Neural progenitor cell (in vitro differentiated cells): ENCODE data around the gene SSBP3. TPM values are rescaled to one million over a fixed set of nuclear protein-coding genes. Genes with fewer than 3 reads are reported as not detected.
A peak's percentile ranks its signal among the peaks of the same experiment; 100 is the strongest.

ENCODE experiments used
- DNase-seq: peaks from one replicate; pipeline ENCODE4 v3.0.0-alpha.2; 2016; ENCODE audit warnings: low spot score
- H2AFZ ChIP-seq: fragments of 200-600 bp; sonication (generic); replicated peaks from 2 replicates; pipeline ENCODE4 v1.6.1; 2016; ENCODE audit warnings: antibody characterized with exemption
- H3F3A ChIP-seq: fragments of 200-600 bp; sonication (generic); 2 replicates; pipeline ENCODE4 v1.6.1; 2016; ENCODE audit warnings: antibody characterized with exemption, low read depth
- H3K27ac ChIP-seq: fragments of 200-600 bp; sonication (generic); 2 replicates; pipeline ENCODE4 v1.5.1; 2016; ENCODE audit warnings: mild to moderate bottlenecking
- H3K27me3 ChIP-seq: fragments of 200-600 bp; sonication (generic); 2 replicates; pipeline ENCODE4 v1.6.1; 2016; ENCODE audit warnings: mild to moderate bottlenecking, moderate library complexity
- H3K36me3 ChIP-seq: fragments of 200-600 bp; sonication (generic); 2 replicates; pipeline ENCODE4 v1.5.1; 2016
- H3K4me1 ChIP-seq: fragments of 200-600 bp; sonication (generic); 2 replicates; pipeline ENCODE4 v1.6.1; 2016; ENCODE audit warnings: mixed run types
- H3K4me2 ChIP-seq: fragments of 200-600 bp; sonication (generic); 2 replicates; pipeline ENCODE4 v1.6.1; 2016
- H3K4me3 ChIP-seq: fragments of 200-600 bp; sonication (generic); 2 replicates; pipeline ENCODE4 v1.5.1; 2016
- H3K79me2 ChIP-seq: fragments of 200-600 bp; sonication (generic); 2 replicates; pipeline ENCODE4 v1.6.1; 2016; ENCODE audit warnings: low read depth
- H3K9ac ChIP-seq: fragments of 200-600 bp; sonication (generic); 2 replicates; pipeline ENCODE4 v1.6.1; 2016
- H3K9me3 ChIP-seq: fragments of 200-600 bp; sonication (generic); 2 replicates; pipeline ENCODE4 v1.5.1; 2016; ENCODE audit warnings: low read depth
- H4K20me1 ChIP-seq: fragments of 200-600 bp; sonication (generic); 2 replicates; pipeline ENCODE4 v1.6.1; 2016; ENCODE audit warnings: low read depth
- H3K27ac Mint-ChIP-seq: 3 replicates; pipeline ENCODE4 v1.8.0; 2021; ENCODE audit warnings: mixed read lengths
- H3K27me3 Mint-ChIP-seq: 2 replicates; pipeline ENCODE4 v1.8.0; 2022; ENCODE audit warnings: low read depth, mild to moderate bottlenecking, inconsistent platforms, moderate library complexity, mixed read lengths; ENCODE audit not compliant: insufficient read depth
- H3K36me3 Mint-ChIP-seq: 3 replicates; pipeline ENCODE4 v1.8.0; 2021; ENCODE audit warnings: mixed read lengths
- H3K4me1 Mint-ChIP-seq: 3 replicates; pipeline ENCODE4 v1.8.0; 2021; ENCODE audit warnings: mixed read lengths
- H3K4me3 Mint-ChIP-seq: 3 replicates; pipeline ENCODE4 v1.8.0; 2021; ENCODE audit warnings: mild to moderate bottlenecking, moderate library complexity, mixed read lengths
- H3K9me3 Mint-ChIP-seq: 3 replicates; pipeline ENCODE4 v1.8.0; 2020; ENCODE audit warnings: mixed read lengths
- EZH2 ChIP-seq: fragments of 200-600 bp; sonication (generic); IDR thresholded peaks from 2 replicates; pipeline ENCODE4 v1.6.1; 2017; ENCODE audit warnings: antibody characterized with exemption, mild to moderate bottlenecking, moderate library complexity
- EZH2phosphoT487 ChIP-seq: fragments of 200-600 bp; sonication (generic); IDR thresholded peaks from 2 replicates; pipeline ENCODE4 v1.6.1; 2017; ENCODE audit warnings: antibody characterized with exemption
- total RNA-seq: library from RNA; depleted of rRNA; stranded (reverse); fragments of >200 nt; gene quantifications from 2 replicates; pipeline ENCODE4 v1.2.3, GENCODE V29; 2015; ENCODE audit warnings: low replicate concordance
- TF ChIP-seq, protein P1 (sequence below): fragments of 200-600 bp; sonication (generic); IDR thresholded peaks from 2 replicates; pipeline ENCODE4 v1.5.1; 2017; ENCODE audit warnings: antibody characterized with exemption, mild to moderate bottlenecking

Gene SSBP3
- total RNA-seq, 1 donor from 2014 or later: 53.0 TPM

DNA sequence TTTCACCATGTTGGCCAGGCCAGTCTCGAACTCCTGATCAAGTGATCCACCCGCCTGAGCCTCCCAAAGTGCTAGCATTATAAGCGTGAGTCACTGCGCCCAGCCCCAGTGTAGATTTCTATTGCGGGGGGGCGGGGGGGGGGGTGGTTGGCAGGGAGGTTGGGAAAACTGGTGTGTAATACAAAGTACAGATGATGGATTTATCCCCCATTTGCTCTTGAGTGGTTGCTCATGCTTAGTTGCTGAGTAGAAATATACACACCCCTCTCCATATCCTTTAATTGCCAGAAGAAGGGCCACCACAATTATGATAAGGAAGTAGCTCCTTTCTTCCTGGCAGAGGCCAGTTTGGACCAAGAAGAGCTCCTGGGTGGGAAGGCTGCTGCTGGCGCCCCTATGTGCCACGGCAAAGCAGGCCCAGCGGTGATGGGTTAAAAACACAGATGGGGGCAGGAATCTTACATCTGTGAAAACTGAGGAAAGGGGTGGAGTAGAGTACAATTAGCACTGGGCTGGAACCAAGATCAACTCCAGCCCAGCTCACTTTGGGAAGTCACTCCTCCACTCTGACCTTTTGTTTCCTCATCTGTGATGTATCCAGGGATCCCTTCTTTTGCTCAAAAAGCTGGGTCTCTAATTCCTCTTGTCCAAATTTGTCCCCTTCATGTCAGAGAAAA, 151.0 kb downstream of the SSBP3 start:
- no peak for DNase-seq
- H3K9ac ChIP-seq: no peak overlapping the region
- H3K9me3 ChIP-seq: no peaks in the 10 kb centered on the region
- no peak overlapping the region for H3K27ac ChIP-seq
- peaks cover 70% of the 10 kb centered on the region for H4K20me1 ChIP-seq
- Mint-ChIP-seq H3K4me3 (no peak overlapping the region), H3K27ac (no peak overlapping the region), H3K9me3 (no peaks in the 10 kb centered on the region), H3K27me3 (peaks cover 9% of the 10 kb centered on the region), H3K4me1 (peaks cover 40% of the 10 kb centered on the region), H3K36me3 (peaks cover 12% of the 10 kb centered on the region)
- no peaks in the 10 kb centered on the region for H3K27me3 ChIP-seq
- H3K36me3 ChIP-seq: no peaks in the 10 kb centered on the region
- peaks cover 23% of the 10 kb centered on the region for H3K4me1 ChIP-seq
- H2AFZ ChIP-seq: no peak overlapping the region
- H3K79me2 ChIP-seq: peaks cover 20% of the 10 kb centered on the region
- H3K4me2 ChIP-seq: no peak overlapping the region
- H3F3A ChIP-seq: peaks cover 10% of the 10 kb centered on the region
- TF ChIP-seq EZH2 (no peak), EZH2phosphoT487 (no peak)
- TF ChIP-seq, protein P1, sequence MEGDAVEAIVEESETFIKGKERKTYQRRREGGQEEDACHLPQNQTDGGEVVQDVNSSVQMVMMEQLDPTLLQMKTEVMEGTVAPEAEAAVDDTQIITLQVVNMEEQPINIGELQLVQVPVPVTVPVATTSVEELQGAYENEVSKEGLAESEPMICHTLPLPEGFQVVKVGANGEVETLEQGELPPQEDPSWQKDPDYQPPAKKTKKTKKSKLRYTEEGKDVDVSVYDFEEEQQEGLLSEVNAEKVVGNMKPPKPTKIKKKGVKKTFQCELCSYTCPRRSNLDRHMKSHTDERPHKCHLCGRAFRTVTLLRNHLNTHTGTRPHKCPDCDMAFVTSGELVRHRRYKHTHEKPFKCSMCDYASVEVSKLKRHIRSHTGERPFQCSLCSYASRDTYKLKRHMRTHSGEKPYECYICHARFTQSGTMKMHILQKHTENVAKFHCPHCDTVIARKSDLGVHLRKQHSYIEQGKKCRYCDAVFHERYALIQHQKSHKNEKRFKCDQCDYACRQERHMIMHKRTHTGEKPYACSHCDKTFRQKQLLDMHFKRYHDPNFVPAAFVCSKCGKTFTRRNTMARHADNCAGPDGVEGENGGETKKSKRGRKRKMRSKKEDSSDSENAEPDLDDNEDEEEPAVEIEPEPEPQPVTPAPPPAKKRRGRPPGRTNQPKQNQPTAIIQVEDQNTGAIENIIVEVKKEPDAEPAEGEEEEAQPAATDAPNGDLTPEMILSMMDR: no peak
- H3K4me3 ChIP-seq: no peak overlapping the region

GRCh38 chr1:54254055-54254454, 152.1 kb downstream of the SSBP3 start:
- H3K27ac Mint-ChIP-seq: peak overlapping the region; percentile 91
- Histone ChIP-seq H3K27ac (no peak overlapping the region), H3F3A (peaks cover 10% of the 10 kb centered on the region), H3K36me3 (no peaks in the 10 kb centered on the region), H3K79me2 (peaks cover 15% of the 10 kb centered on the region), H3K27me3 (no peaks in the 10 kb centered on the region), H3K4me2 (no peak overlapping the region), H3K4me3 (no peak overlapping the region), H4K20me1 (peaks cover 68% of the 10 kb centered on the region), H3K9ac (no peak overlapping the region), H3K9me3 (no peaks in the 10 kb centered on the region), H2AFZ (no peak overlapping the region), H3K4me1 (peaks cover 23% of the 10 kb centered on the region)
- TF ChIP-seq, protein P1: no peak
- TF ChIP-seq EZH2 (no peak), EZH2phosphoT487 (no peak)
- H3K4me1 Mint-ChIP-seq: peaks cover 32% of the 10 kb centered on the region
- no peaks in the 10 kb centered on the region for H3K9me3 Mint-ChIP-seq
- H3K4me3 Mint-ChIP-seq: peak overlapping the region; percentile 53
- peaks cover 12% of the 10 kb centered on the region for H3K36me3 Mint-ChIP-seq
- H3K27me3 Mint-ChIP-seq: peaks cover 7% of the 10 kb centered on the region
- DNase-seq: no peak

DNA sequence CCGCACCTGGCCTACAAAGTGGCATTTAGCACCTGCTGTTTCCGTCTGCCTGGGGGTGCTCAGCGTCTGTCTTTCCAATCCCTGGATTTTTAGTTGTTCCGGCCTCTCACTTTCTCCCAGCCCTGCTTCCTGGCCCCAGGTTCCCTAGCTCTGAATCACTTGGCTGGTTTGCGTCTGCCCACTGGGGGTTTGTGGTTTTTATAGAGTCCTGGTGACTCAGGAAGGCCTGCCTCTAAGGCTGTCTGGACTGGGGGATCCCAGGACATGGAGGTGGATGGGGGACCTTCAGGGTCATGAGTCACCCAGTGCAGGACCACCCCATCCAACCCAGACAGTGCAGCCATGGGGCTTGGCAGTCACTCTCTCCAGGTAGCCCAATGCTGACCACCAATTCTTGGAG, 152.7 kb downstream of the SSBP3 start:
- Histone ChIP-seq H3K9me3 (no peaks in the 10 kb centered on the region), H3K9ac (no peak overlapping the region), H3K4me3 (no peak overlapping the region), H2AFZ (no peak overlapping the region), H3K4me2 (no peak overlapping the region), H3K27me3 (no peaks in the 10 kb centered on the region), H3K36me3 (no peaks in the 10 kb centered on the region), H3K27ac (no peak overlapping the region), H3K79me2 (peaks cover 11% of the 10 kb centered on the region), H3F3A (peaks cover 10% of the 10 kb centered on the region), H4K20me1 (peaks cover 68% of the 10 kb centered on the region), H3K4me1 (peaks cover 23% of the 10 kb centered on the region)
- Mint-ChIP-seq H3K4me3 (no peak overlapping the region), H3K36me3 (peaks cover 14% of the 10 kb centered on the region), H3K9me3 (no peaks in the 10 kb centered on the region), H3K27me3 (peaks cover 7% of the 10 kb centered on the region), H3K27ac (no peak overlapping the region), H3K4me1 (peaks cover 29% of the 10 kb centered on the region)
- no peak for DNase-seq
- no peak for TF ChIP-seq EZH2
- TF ChIP-seq EZH2phosphoT487: no peak
- TF ChIP-seq, protein P1: no peak
